LNCaP clone FGC (cell line): ENCODE data around the gene FAT1.

Experiments
- DNase-seq: peaks from one replicate; pipeline ENCODE4 v3.0.0-alpha.2; 2011; ENCODE audit warnings: low read depth
- H3K4me3 ChIP-seq: 2 replicates; pipeline ENCODE4 v1.5.1; 2011; ENCODE audit warnings: mild to moderate bottlenecking, low read depth, low read length, control low read depth
- TF ChIP-seq, protein P1 (sequence below): IDR thresholded peaks from 2 replicates; pipeline ENCODE4 v1.5.1; 2012; ENCODE audit warnings: mild to moderate bottlenecking; ENCODE audit not compliant: control insufficient read depth, insufficient read depth; ENCODE audit errors: extremely low read depth

FAT1 gene

DNA sequence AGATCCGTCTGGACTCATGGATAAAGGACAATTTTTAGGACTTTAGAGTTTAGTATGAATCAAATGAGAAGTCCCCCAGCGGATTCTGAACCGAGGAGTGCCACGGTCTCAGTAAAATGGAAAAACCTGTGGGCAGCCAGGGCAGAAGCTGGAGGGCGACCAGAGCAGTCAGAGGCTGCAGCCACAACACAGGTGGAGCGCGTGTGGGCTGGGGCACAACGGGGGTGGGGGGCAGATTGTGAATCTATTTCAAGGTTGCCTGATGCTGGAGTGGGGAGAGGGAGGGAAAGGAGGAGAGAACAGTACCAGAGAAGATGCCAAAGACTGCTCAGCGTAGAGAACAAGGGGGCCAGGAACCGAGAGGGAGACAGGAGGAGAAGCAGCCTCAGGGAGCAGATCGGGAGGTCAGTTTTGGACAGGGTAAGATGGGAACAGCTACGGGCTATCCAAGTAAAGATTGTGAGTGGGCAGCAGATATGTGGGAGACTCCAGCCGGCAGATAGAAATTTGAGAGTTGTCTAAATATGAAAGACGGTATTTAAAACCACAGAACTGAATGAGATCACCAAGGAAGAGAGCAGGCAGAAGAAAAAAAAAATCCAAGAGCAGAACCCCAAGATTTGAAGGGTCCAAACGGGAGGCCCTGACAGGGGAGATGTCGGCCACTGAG is 9.5 kb downstream of the FAT1 start:
- no peak for DNase-seq
- TF ChIP-seq, protein P1, sequence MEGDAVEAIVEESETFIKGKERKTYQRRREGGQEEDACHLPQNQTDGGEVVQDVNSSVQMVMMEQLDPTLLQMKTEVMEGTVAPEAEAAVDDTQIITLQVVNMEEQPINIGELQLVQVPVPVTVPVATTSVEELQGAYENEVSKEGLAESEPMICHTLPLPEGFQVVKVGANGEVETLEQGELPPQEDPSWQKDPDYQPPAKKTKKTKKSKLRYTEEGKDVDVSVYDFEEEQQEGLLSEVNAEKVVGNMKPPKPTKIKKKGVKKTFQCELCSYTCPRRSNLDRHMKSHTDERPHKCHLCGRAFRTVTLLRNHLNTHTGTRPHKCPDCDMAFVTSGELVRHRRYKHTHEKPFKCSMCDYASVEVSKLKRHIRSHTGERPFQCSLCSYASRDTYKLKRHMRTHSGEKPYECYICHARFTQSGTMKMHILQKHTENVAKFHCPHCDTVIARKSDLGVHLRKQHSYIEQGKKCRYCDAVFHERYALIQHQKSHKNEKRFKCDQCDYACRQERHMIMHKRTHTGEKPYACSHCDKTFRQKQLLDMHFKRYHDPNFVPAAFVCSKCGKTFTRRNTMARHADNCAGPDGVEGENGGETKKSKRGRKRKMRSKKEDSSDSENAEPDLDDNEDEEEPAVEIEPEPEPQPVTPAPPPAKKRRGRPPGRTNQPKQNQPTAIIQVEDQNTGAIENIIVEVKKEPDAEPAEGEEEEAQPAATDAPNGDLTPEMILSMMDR, result no peak
- no peak overlapping the region for H3K4me3 ChIP-seq

DNA sequence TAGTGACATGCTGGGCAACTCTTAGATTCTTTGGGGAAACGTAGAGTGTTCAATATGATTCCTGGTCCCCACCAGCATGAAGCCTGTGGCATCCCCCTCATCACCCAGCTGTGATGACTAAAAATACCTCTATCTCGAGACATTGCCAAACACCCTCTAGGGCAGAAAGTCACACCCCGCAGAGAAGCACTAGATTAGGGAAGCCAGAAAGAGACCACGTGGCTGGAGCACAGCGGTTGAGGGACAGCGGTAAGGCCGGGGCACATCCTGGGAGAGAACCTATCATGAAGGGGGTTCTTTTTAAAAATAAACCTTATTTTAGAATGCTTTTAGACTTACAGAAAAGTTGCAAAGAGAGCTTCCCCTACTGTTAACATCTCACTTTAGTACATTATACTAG is 11.0 kb downstream of the FAT1 start:
- no peak overlapping the region for H3K4me3 ChIP-seq
- no peak for DNase-seq
- TF ChIP-seq, protein P1, result no peak

DNA sequence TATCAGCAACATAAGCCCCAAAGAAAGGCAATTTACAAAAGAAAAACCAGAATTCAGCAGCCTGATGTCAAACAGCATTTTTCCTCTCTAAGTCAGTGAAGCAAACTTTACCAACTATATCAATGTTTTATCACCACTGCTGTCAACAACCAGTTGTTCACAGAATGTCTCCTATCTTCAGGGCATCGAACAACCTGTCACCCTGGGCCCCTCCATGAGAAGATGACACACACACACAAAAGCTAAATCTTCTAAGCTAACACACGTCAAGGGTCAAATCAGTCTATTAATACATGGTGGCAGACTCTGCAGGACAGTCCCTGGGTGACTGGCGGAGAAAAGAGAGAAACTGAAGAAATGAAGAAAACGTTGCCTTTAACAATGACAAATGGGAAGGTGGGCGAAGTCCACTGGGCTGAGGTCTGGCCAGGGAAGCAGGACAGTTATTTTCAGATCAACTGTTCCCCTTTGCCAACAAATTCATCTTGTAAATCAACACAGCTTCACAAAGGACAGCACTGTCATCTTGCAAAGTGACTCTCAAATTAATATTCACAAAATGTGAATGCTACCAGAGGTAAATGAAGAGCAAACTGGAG is 13.0 kb downstream of the FAT1 start:
- TF ChIP-seq, protein P1, result no peak
- DNase-seq, result no peak
- no peak overlapping the region for H3K4me3 ChIP-seq

DNA sequence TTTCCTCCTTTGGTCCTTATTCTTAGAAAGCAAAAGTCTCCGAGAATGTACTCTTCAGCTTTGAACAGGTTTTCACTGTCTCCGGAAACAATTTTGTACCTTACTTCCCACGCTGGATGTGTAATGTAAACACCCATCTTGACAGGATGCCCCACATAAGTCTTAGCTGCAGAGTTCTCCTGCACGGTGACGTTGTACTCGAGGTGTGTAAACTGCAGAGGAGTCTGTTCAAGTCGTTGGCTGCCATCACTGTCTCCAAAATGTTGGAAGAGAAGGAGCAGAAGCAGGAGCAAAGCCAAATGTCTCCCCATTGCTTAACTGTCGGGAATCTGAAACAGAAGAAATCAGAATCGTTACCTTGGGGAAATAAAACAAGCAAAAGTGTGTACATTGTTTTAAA is 14.1 kb downstream of the FAT1 start:
- TF ChIP-seq, protein P1, result no peak
- no peak overlapping the region for H3K4me3 ChIP-seq
- no peak for DNase-seq

DNA sequence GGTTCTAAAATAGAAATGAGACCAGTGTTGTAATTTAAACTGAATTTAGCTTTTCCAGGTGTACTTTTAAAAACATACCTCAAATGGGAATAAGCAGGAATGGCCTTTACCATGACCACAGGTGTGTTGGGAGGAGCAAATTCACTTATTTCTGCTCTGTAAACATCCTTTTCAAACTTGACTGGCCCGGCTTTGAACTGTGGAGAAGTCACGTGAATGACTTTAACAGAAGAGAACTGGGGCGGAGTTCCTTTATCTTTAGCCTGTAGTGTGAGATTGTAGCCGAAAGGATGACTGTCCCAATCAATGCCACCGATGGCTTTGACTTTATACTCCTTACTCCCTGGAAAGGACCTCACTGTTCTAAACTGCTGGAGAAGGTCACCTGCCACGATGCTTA is 15.1 kb downstream of the FAT1 start:
- TF ChIP-seq, protein P1, result no peak
- DNase-seq, result no peak
- no peak overlapping the region for H3K4me3 ChIP-seq

DNA sequence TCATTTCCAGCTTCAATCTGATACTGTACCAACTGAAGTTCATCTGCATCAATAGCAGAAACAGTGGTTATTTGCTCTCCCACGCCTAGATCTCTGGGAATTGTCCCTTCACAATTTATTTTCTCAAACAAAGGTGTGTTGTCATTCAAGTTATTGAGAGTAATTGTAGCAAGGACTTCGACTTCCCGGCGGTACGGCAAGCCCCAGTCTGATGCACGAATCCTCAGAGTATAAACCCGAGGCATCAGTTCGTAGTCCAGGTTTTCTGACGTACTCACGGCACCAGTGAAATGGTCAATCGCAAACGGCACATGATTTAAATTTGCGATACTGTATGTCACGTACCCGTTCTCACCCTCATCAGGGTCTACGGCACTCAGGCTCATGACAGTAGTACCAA is 15.7 kb downstream of the FAT1 start:
- DNase-seq, result no peak
- TF ChIP-seq, protein P1, result no peak
- no peak overlapping the region for H3K4me3 ChIP-seq

DNA sequence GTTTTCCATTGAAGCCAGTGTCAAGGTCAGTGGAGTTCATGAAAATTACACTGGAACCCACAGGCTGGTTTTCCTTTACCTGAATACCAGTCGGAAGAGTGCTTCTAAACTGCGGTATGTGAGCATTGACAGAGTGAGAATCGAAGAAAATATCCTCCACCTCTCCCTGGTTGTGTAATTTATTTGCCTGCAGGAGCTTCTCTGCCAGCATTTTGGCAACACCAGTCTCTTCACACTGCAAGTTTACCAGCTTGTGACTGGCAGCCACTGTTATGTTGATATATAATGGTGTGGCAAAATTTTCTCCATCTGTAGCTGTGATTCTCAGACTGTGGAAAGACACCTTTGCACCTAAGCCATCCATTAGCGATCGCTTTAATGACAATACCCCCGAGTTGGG is 16.1 kb downstream of the FAT1 start:
- TF ChIP-seq, protein P1, result no peak
- no peak for DNase-seq

More for the DNA sequence above, 16.1 kb downstream of the FAT1 start:
- H3K4me3 ChIP-seq, result no peak overlapping the region
